HG02938 (cell line): ENCODE measurements around the gene CORO1C.
"Not testable (repeated sequence)": the region's sequence is repeated elsewhere in the genome, so short reads cannot be mapped to it uniquely, and the experiment has no call there.

ENCODE experiments used
- ATAC-seq: cut with Tn5 transposase; IDR thresholded peaks from one replicate; pipeline ENCODE4 v1.9.1; 2021; ENCODE audit warnings: mild to moderate bottlenecking, moderate library complexity; ENCODE audit not compliant: unreplicated experiment

Gene CORO1C

DNA sequence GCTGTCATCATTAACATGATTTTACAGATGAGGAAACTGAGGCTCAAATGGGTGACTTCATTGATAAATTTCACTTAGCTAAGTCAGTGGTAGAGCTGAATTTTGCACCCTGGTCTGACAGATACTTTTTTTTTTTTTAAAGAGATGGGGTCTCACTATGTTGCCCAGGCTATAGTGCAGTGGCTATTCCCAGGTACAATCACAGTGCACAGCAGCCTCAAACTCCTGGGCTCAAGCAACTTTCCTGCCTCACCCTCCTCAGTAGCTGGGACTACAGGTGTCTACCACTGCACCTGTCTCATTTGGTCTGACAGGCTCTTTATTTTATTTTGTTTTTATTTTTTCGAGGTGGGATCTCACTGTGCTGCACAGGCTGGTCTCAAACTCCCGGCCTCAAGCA, 24.2 kb upstream of the CORO1C start:
- ATAC-seq, result no peak

DNA sequence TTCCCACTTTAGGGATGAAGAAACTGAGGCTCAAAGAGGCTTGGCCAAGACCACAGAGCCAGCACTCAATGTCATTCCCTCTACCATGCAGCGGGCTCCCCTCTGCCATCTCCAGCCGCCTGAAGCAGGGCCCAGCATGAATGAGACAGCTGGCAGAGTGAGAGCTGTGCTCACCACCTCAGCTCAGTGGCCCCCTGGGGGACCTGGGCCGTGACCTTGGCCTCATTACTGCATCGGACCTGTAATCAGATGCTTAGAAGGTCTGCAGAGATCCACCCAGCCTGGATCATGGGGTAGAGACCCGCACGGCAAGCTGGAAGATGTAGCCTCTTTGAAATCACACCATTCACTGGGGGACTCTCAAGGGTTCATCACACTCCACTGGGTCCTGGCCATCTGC, 22.7 kb upstream of the CORO1C start:
- ATAC-seq, result no peak

DNA sequence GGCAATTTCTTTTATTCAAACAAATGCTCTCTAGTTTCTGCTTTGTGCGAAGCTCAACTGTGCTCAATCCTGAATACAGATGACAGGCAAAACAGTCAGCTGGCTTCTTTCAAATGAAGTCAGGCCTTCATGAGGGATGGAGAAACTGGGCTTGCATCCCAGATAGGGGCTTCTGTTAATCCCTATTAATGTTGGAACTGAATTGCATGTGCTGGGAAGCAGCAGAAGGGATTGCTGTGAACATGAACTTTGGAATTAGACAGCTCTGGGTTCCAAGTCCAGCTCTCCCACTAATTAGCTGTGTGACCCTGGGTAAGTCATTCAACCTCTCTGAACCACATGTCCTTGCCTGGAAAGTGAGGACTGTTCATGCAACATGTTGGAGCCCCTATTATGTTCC, 21.1 kb upstream of the CORO1C start:
- no peak for ATAC-seq

DNA sequence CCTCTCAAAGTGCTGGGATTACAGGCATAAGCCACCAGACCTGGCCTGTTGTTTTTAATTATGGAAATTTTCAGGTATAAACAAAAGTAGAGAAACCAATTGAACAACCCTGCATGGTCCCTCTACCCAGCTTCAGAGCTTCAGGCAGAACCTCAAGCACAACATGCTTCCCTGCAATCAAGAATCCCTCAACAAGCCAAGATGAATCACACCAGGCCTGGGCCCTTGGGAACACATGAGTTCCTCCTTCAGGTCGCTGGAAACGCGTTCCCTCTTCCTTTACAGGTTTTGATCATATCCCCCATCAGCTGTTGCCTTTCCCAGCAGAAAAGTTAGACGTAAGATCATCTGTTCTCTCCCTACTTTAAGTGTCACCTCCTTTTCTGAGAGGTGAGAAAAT, 20.5 kb upstream of the CORO1C start:
- ATAC-seq, result no peak

DNA sequence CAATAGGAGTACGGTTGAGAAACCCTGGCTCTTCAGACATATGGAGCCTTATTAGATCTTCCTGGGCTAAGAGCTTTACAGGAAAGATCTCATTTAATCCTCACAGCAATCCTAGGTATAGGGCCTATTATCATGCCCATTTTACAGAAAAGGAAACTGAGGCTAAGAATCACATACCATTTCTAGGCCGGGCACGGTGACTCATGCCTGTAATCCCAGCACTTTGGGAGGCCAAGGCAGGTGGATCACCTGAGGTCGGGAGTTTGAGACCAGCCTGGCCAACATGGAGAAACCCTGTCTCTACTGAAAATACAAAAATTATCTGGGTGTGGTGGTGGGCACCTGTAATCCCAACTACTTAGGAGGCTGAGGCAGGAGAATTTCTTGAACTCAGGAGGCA, 19.7 kb upstream of the CORO1C start:
- not testable (repeated sequence) for ATAC-seq

DNA sequence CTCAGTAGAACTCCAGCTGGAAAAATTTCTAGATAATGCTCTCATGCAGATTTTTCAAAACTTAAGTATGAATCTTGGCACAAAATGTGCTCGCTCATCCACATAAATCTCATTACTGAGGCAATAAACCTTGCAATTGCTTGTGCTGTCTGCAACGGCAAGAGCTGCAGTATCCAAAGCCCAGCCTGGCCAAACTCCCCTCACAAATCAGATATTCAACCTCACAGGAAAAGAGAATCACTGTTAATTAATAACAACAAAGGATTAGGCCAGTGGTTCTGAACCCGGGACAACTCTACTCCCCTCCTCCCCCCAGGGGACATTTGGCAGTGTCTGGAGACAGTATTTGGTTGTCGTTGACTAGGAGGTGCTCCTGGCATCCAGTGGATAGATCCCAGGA, 19.2 kb upstream of the CORO1C start:
- no peak for ATAC-seq

DNA sequence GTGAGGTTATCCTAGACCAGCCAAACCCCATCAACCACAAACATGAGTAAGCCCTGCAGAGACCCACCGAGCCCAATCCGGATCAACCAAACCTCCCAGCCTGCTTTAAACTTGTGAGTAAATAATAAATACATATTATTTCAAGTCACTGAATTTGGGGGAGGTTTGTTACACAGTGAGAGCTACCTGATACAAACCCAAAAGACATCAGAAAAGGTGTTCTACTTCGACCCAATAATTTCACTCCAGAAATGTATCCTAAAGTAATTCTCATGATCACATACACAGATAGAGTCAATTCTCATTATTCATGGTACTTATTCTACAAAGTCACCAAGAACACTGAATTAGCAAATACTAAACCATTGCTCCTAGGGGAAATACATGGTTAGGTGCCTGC, 16.2 kb upstream of the CORO1C start:
- no peak for ATAC-seq

DNA sequence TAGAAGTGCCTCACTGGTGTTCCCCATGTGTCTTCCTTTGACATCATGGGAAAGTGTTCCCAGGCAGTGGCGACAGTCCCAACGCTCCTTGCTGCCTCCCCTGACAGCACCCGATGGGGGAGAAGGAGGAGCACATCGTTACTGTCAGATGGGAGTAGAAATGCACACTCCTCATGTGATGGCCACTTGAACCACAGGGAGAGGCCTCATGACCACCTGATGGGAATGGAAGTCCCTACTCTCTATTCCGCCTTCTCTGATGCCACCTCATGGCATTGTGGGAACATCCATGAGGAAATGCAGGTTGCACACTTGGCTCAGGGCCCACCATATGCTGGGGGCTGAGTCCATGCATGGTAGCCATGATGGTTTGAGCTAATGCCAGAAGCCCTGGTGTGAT, 14.3 kb upstream of the CORO1C start:
- ATAC-seq, result no peak

DNA sequence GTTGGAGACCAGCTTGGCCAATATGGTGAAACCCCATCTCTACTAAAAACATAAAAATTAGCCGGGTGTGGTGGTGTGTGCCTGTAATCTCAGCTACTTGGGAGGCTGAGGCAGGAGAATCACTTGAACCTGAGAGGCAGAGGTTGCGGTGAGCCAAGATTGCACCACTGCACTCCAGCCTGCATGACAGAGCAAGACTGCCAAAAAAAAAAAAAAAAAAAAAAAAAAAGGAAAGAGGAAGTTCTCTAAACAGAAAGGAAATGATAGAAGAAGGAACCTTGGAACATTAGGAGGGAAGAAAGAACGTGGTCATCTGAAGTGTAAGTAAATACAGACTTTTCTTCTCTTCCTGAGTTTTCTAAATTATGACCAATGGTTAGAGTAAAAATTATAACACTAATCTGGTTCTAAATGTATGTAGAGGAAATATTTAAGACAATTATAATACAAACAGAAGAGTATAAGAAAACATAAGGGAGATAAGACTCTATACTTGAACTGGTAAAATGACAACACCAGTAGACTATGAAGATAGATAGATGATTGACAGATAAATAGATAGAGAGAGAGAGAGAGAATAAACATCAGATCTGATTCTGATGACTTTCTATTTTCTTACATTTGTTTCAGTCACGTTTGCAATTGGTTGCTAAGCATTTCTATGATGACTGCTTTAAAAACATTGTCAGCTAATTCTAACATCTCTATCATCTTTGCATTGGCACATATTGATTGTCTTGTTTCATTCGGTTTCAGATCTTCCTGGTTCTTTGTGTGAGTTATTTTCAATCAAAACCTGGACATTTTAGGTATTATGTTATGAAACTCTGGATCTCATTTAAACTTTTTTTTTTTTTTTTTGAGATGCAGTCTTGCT, 12.9 kb upstream of the CORO1C start:
- no peak for ATAC-seq

DNA sequence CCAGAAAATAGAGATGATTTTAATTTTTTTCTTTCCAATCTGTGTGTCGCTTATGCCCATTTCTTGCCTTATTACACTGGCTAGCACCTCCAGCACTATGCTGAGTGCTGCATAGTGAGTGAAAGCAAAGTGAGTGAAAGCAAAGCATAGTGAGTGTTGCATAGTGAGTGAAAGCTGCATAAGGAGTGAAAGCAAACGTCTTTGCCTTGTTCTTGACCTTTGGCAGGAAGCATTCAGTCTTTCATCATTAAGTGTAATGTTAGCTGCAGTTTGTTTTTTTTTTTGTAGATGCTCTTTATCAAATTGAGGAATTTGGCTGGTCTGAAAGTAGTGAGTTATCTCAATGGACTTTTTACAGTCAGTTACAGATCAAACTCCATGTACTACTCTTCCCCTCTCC, 6.9 kb upstream of the CORO1C start:
- no peak for ATAC-seq

DNA sequence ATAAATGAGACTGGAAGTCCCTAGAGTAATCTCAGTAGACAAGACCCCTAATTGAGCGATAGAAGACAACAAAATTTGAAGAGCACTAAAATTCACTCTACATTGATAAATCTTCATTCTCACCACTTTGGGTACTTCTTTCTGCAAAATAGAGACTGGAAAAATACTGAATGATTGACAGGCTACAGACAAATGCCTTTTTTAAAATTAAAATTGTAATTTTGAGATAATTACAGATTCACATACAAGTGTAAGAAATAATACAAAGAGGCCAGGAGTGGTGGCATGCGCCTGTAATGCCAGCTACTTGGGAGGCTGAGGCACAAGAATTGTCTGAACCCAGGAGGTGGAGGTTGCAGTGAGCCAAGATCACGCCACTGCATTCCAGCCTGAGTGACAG, 4.5 kb upstream of the CORO1C start:
- no peak for ATAC-seq

DNA sequence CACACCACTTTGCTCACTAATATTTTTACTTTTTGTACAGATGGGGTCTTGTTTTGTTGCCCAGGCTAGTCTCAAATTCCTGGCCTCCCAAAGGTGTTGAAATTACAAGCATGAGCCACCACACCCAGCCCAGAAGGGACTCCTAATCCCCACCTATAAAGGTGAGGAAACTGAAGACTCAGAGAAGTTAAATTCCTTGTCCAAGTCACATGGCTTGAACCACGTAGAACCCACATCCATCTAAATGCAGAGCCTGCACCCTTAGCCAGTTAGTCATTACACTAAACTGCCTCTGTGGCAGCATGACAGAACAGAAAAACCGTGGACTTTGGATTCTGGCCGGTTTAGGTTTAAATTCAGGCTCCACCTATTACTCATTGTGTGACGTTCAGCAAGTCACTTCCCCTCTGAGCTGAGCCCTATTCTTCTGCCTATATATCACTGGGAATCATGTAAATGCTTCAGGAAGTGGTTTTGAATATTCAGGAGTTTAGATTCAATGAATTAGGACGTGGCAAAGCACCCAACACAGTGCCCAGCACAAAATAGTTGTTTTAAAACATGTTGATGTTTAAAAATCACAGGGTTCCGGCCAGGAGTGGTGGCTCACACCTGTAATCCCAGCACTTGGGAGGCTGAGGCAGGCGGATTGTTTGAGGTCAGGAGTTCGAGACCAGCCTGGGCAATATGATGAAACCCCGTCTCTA, 3.0 kb upstream of the CORO1C start:
- ATAC-seq, result no peak

DNA sequence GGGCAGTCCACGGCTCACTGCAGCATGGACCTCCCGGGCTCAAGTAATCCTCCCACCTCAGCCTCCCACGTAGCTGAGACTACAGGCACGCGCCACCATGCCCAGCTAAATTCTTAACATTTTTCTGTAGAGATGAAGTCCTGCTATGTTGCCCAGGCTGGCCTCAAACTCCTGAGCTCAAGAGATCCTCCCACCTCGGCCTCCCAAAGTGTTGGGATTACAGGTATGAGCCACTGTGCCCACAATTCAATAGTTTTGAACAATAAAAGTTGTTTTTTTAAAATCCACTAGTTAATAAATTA, 1.9 kb upstream of the CORO1C start:
- not testable (repeated sequence) for ATAC-seq

DNA sequence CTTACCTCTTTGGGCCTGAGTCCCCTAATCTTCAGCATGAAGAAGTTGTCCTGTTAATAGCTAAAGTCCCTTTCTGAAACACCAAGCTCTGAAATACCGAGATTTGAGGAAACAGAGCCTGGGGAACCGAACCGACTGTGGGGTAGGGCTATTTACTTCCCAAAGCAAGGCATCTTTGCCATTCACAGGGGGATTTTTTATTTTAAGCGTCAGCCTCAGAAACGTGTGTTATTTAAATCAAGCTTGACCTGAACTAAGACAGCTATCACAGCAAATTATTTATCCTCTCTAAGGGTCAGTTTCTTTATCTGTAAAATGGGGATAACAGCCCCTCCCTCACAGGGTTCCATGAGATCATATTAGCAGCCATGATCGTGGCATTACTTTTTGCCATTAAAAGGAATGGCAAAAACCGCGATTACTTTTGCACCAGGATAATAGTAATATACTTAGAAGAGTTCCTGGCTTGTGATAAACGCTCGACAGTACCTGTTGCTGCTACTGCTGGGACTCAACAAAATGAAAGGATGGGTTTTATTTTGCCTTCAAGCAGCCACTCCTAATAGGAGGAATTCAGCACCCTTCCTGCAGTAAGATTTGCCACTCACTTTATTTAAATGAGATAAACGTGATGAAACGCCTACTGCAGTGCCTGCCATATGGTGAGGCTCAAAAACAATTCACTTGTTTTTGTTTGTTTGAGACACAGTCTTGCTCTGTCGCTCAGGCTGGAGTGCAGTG, 1.3 kb upstream of the CORO1C start:
- no peak for ATAC-seq

DNA sequence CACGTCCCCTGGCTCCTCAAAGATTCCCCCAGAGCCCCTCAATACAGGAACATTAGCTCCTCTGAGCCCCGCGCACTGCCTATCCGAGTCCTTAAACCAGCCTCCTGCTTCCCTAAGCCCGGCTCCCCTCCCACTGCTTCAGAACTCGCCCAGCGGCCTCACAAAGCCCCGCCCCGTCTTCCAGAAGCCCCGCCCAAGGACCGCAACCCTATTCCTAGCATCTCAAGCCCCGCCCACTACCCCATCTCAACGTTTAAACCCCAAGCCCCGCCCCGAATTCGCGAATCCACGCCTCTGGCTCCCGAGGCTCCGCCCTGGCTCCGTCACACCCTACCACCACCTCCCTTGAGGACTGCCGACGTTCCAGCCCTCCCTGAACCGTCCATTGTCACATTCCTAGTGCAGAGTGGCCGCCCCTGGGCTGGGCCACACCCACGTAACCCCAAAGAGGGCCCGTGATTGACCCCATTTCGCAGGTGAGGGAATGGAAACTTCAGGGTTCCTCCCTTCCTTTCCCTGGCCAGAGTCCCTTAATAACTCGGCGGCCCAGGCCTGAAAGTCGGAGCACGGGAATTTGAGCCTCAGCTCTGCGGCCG, 646 bp upstream of the CORO1C start:
- peak; percentile 38 for ATAC-seq

DNA sequence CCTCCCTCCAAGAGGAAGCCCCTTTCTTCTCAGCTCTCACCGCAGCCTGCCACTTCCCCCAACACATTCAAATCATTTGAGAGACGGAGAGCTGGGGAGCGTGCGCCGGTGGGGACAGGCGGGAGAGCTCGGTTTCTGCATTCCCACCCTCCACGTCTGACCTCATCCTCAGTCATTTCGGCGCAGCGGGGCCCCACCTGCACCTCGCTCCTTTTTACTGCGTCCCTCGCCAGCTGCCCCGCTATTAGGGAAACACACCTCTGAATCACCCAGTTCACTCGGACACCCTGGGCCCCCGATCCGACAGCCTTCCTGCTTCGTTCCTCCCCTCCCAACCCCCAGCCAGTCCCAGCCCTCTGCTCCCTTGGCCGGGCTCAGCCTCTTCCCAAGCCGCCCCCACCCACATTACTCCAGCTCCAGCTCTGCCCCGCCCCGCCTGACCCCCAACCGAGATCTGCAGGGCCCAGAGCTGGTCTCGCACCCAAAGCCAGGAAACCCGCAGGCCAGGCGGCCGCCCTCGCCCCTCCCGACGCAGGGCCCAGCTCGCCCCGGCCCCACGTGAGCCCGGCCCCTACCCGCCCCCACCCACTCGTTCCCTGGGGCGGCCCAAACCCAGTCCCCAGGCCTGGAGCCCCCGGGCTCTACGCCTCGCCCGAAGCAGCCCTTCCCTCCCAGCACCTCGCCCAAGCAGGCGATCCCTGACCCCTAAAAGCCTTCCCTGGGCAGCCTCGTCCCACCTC, 783 bp downstream of the CORO1C start:
- ATAC-seq, result no peak

DNA sequence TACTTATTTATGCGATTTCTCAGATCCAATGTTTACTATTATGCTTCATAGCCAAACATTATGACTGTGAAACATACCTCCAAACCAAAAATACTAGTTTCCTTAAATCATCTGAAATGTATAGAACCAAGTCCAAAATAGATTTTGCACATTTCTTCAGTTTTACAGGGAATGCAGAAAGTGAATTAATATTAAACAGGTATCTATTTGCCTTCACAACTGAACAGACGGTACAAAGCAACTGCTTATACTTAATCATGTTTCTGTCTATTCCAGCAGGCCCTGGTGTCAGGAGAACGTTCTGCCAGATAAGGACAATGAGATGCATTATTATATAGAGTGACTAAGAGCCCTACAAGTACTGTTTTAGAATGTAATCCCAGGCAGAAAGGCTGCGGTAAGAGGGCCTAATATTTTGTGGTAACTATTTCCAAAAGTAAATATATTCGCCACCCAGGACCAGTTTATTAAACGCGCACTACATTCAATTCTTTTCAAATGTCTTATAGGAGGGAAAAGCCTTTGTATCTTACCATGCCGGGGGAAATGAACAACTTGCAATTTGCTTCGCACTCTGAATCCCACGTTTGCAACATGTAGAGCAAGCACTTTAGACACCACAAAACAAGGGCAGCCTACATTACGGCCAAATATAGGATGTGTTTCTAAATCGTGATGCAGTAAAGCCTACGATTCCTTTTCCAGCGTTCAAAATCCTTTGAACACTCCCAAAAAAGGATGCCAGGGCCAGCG, 1.5 kb downstream of the CORO1C start:
- no peak for ATAC-seq

DNA sequence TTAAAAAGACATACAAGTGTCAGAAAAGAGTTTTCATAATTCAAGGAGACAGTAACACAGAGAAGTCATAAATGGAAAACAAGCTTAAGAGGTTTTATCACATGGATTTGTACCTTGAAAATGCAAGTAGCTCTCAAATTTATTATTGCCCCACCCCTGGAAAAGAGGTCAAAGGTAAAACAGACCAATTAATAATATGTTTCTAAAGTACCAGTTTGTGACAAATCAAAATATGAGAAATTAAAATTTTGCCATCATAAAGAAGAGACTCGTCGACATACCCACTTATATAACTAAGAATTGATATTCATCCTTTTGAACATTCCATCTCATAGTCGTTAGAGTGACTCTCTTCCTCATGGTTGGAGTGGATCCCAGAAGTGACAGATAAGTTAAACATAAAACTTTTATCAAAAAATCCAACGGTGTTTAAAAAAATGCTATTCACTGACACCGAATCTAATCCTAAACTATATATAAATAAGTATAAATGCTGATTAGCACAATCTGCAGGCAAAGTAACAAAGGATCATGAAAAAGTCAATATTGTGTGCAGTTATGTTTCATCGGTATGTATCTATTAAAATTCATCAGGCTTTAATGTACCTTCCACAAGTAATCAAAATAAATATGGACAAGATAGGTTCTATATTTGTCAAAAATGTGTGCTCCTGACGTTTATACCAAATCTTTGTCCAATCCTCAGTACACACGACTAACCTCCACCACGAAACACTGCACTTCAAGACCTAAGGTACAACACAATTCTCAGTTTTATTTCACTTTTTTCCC, 2.3 kb downstream of the CORO1C start:
- ATAC-seq, result no peak
